Rectal smooth muscle tissue (tissue), 1 donor: ENCODE data around the gene FOXP4.

Experiments used
- H3K27ac ChIP-seq: one replicate; pipeline ENCODE4 v1.7.0; 2013; ENCODE audit warnings: low read depth, low read length, inconsistent platforms
- H3K27me3 ChIP-seq: one replicate; pipeline ENCODE4 v1.7.0; 2013; ENCODE audit warnings: low read length; ENCODE audit not compliant: control insufficient read depth, insufficient read depth
- H3K36me3 ChIP-seq: one replicate; pipeline ENCODE4 v1.7.0; 2013; ENCODE audit warnings: low read length; ENCODE audit not compliant: control insufficient read depth, insufficient read depth
- H3K4me1 ChIP-seq: one replicate; pipeline ENCODE4 v1.7.0; 2013; ENCODE audit warnings: low read length; ENCODE audit not compliant: control insufficient read depth, insufficient read depth
- H3K4me3 ChIP-seq: one replicate; pipeline ENCODE4 v1.7.0; 2013; ENCODE audit warnings: low read length
- H3K9ac ChIP-seq: one replicate; pipeline ENCODE4 v1.7.0; 2013; ENCODE audit warnings: low read length

The FOXP4 gene

DNA sequence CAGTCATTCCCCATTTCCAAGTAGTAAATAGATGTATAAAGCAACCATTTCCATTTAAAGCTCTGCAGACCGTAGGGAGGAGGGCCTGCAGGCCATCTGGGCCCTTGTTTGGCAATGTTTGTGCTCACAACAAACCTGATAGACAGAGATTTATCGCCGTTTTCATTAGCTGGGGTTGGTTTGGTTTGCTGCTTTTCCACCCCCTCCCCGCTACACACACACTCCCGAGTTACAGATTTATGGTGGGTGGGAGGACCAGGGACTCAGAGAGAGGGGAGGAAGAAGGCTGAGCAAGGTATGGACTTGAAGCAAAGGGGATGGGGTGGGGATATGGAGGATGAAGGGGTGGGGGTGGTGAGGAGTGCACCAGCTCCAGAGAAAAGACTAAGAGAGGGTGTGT is 36.6 kb upstream of the FOXP4 start:
- Histone ChIP-seq H3K4me3 (no peak overlapping the region), H3K9ac (no peak overlapping the region), H3K4me1 (peaks cover 12% of the 10 kb centered on the region), H3K27ac (no peak overlapping the region), H3K27me3 (peaks cover 2% of the 10 kb centered on the region), H3K36me3 (no peaks in the 10 kb centered on the region)

GRCh38 chr6:41511443-41512060 is 34.6 kb upstream of the FOXP4 start:
- H3K4me1 ChIP-seq, result peaks cover 6% of the 10 kb centered on the region
- no peak overlapping the region for H3K4me3 ChIP-seq
- H3K9ac ChIP-seq, result no peak overlapping the region
- H3K27ac ChIP-seq, result no peak overlapping the region
- H3K27me3 ChIP-seq, result no peaks in the 10 kb centered on the region
- no peaks in the 10 kb centered on the region for H3K36me3 ChIP-seq

GRCh38 chr6:41512146-41512701 is 34.0 kb upstream of the FOXP4 start:
- Histone ChIP-seq H3K36me3 (no peaks in the 10 kb centered on the region), H3K4me1 (peaks cover 6% of the 10 kb centered on the region), H3K9ac (no peak overlapping the region), H3K4me3 (no peak overlapping the region), H3K27me3 (no peaks in the 10 kb centered on the region), H3K27ac (no peak overlapping the region)

DNA sequence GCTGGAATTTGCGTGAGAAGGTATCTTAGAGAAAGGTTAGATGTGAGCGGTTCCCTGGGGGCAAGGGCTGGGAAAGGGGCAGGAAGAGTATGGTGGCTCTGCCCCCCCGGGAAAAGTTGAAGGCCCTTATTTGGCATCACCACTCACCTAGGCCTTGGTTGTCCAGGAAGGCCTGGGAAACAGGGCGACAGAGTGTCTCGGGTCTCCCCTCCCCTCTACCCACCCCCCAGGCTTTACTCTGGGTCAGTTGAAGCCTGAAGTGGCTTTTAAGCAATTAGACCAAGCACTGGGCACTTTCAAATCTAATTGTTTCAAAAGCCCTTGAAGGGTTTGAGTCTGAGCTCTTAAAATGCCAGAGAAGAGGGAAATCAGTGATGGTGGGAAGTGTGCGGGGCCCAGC is 30.2 kb upstream of the FOXP4 start:
- H3K27ac ChIP-seq, result no peak overlapping the region
- no peaks in the 10 kb centered on the region for H3K27me3 ChIP-seq
- no peak overlapping the region for H3K4me3 ChIP-seq
- no peaks in the 10 kb centered on the region for H3K36me3 ChIP-seq
- no peak overlapping the region for H3K9ac ChIP-seq
- H3K4me1 ChIP-seq, result no peaks in the 10 kb centered on the region

- no peaks in the 10 kb centered on the region for H3K36me3 ChIP-seq
- no peak overlapping the region for H3K4me3 ChIP-seq
- no peak overlapping the region for H3K27ac ChIP-seq
- no peak overlapping the region for H3K9ac ChIP-seq
- H3K27me3 ChIP-seq, result peaks cover 2% of the 10 kb centered on the region
- no peaks in the 10 kb centered on the region for H3K4me1 ChIP-seq
These were observed 28.1 kb upstream of the FOXP4 start for GRCh38 chr6:41518118-41518517.

DNA sequence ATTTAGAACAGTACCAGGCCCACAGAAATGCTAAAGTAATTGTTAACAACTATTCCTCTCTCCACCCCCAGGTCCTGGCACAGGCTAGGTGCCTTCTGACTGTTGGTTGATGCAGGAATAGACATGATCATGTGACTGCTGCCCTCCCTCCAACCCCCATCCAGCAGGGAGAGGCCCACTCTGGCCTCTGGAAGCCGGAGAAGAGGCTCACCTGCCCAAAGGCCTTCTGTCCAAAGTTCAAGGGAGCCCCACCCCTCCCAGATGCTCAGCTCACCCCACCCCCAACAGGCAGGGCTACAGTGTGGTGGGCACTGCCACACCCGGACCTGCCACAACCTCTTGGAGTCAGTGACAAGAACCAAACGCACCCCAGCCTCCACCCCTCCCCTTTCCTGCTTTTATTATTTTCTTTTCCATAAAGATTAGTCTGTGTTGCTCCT is 26.9 kb upstream of the FOXP4 start:
- H3K4me1 ChIP-seq, result no peaks in the 10 kb centered on the region
- H3K27ac ChIP-seq, result no peak overlapping the region
- H3K36me3 ChIP-seq, result no peaks in the 10 kb centered on the region
- H3K4me3 ChIP-seq, result no peak overlapping the region
- H3K9ac ChIP-seq, result no peak overlapping the region
- peaks cover 2% of the 10 kb centered on the region for H3K27me3 ChIP-seq

DNA sequence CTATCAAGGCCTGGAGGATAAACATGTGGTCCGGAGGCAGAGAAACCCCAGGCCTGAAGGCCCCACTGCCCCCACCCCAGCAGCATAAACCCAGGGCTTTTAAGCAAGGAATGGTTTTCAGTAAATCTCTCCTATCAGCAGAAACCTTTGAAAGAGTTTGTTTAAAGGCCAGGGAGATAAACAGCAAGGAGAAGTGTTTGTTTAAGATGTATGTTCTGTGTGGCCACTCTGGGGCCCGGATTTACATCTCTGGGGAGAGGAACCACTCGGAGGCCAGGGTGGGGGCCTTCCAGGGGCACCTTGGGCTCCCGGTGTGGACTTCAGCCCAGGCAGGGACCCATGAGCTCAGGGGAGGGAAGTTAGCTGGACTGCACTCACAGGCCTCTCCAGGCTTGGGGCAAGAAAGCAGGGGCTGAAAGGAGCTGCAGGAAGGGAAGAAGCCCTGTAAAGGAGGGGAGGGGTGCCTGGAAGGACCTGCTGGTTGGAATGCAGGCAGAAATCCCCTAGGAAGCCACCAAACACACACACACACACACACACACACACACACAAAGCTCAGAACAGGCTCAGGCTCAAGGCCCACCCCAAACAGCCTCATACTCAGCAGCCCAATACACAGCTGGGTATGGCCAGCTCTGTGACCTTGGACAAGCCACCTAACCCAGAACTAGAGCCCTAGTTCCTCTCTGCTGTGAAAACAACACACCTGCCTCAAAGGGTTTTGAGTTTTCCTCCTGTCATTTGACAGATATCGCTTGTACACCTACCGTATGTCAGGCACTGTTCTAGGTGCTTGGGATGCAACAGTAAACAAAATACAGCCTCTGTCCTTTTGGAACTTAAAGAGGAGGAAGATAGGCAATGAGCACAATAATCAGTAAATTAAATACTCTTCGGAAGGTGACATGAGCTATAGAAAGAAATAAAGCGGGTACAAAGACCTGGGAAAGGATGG is 26.2 kb upstream of the FOXP4 start:
- Histone ChIP-seq H3K9ac (no peak overlapping the region), H3K27ac (no peak overlapping the region), H3K27me3 (peaks cover 2% of the 10 kb centered on the region), H3K36me3 (no peaks in the 10 kb centered on the region), H3K4me3 (no peak overlapping the region), H3K4me1 (no peaks in the 10 kb centered on the region)

- no peak overlapping the region for H3K4me3 ChIP-seq
- H3K27me3 ChIP-seq, result peaks cover 2% of the 10 kb centered on the region
- no peaks in the 10 kb centered on the region for H3K4me1 ChIP-seq
- no peak overlapping the region for H3K27ac ChIP-seq
- H3K9ac ChIP-seq, result no peak overlapping the region
- no peaks in the 10 kb centered on the region for H3K36me3 ChIP-seq
These were observed 23.2 kb upstream of the FOXP4 start for GRCh38 chr6:41522780-41523548.

GRCh38 chr6:41523915-41524633 is 22.1 kb upstream of the FOXP4 start:
- Histone ChIP-seq H3K36me3 (no peaks in the 10 kb centered on the region), H3K4me3 (no peak overlapping the region), H3K27me3 (peaks cover 2% of the 10 kb centered on the region), H3K9ac (no peak overlapping the region), H3K4me1 (no peaks in the 10 kb centered on the region), H3K27ac (no peak overlapping the region)

GRCh38 chr6:41524634-41525011 is 21.6 kb upstream of the FOXP4 start:
- Histone ChIP-seq H3K27ac (no peak overlapping the region), H3K4me1 (no peaks in the 10 kb centered on the region), H3K36me3 (no peaks in the 10 kb centered on the region), H3K4me3 (no peak overlapping the region), H3K9ac (no peak overlapping the region), H3K27me3 (peaks cover 4% of the 10 kb centered on the region)

GRCh38 chr6:41527721-41528408 is 18.3 kb upstream of the FOXP4 start:
- Histone ChIP-seq H3K4me3 (no peak overlapping the region), H3K9ac (no peak overlapping the region), H3K4me1 (no peaks in the 10 kb centered on the region), H3K36me3 (no peaks in the 10 kb centered on the region), H3K27me3 (peaks cover 2% of the 10 kb centered on the region), H3K27ac (no peak overlapping the region)
